Esophagus mucosa (tissue), 1 donor: Measurements from ENCODE around the gene PSME3IP1. TPM values are rescaled to one million over a fixed set of nuclear protein-coding genes. Genes with fewer than 3 reads are reported as not detected.

ENCODE experiments used
- total RNA-seq: library from RNA; stranded (reverse); gene quantifications from one replicate; pipeline ENCODE4 v1.2.4, GENCODE V29; 2023
- donor health status: DM: yes; HTN: yes; CAD: no.

PSME3IP1 gene
- total RNA-seq, 1 donor from 2014 or later = 63.1 TPM

Other genes with a start within 250 kb of the PSME3IP1 start
- not detected for gene CETP, start 224.1 kb downstream of the PSME3IP1 start, total RNA-seq
- gene NLRC5, start 196.5 kb downstream of the PSME3IP1 start, total RNA-seq = 13.0 TPM
- 14.2 TPM for gene CPNE2, start 93.5 kb downstream of the PSME3IP1 start, total RNA-seq
- 20.4 TPM for gene RSPRY1, start 290 bp upstream of the PSME3IP1 start, total RNA-seq
- gene ARL2BP, start 59.2 kb upstream of the PSME3IP1 start, total RNA-seq = 43.4 TPM
- 9.3 TPM for gene PLLP, start 98.6 kb upstream of the PSME3IP1 start, total RNA-seq
- 0.20 TPM for gene CCL22, start 172.7 kb upstream of the PSME3IP1 start, total RNA-seq
- gene CX3CL1, start 186.5 kb upstream of the PSME3IP1 start, total RNA-seq = 3.7 TPM
- gene CCL17, start 218.7 kb upstream of the PSME3IP1 start, total RNA-seq = 1.6 TPM